HTR-8/SVneo (cell line): ENCODE data around the gene ANKRD35.
"Not testable (repeated sequence)": the region's sequence is repeated elsewhere in the genome, so short reads cannot be mapped to it uniquely, and the experiment has no call there.

Experiments
- DNase-seq: peaks from one replicate; pipeline ENCODE4 v3.0.0; 2011; ENCODE audit warnings: low spot score, mixed read lengths; ENCODE audit not compliant: insufficient read length
- FAIRE-seq: peaks from 2 replicates; lab custom pipeline; 2011; peaks lifted over from hg19 to GRCh38; lab: Jason Lieb, UNC

ANKRD35 gene

DNA sequence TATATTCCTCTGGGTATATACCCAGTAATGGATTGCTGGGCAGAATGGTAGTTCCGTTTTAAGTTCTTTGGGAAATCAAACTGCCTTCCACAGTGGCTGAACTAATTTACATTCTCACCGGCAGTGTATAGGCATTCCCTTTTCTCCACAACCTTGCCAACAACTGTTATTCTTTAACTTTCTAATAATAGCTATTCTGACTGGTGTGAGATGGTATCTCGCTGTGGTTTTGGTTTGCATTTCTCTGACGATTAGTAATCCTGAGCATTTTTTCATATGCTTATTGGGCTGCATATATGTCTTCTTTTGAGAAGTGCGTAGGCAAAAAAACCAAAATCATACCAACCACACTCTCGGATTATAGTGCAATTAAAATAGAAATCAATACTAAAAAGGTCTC lies 67.6 kb downstream of the ANKRD35 start:
- FAIRE-seq, DNase-seq: not testable (repeated sequence)
